Measurements from ENCODE around the gene TMEM168.

Gene TMEM168

GRCh38 chr7:112782498-112782897 lies 7.7 kb downstream of the TMEM168 start:
- DNase-seq (ENCODE audit: low read depth in 1 of 2, low spot score in 1 of 2), result no peak
- no peak overlapping the region for H3K4me3 ChIP-seq (replicated peaks; ENCODE audit: insufficient read depth, low read length)
- TF ChIP-seq POLR2AphosphoS5 (IDR thresholded peaks at IDR 0.05; ENCODE audit: low read depth) (no peak), REST (IDR thresholded peaks at IDR 0.05; ENCODE audit: insufficient replicate concordance, low read depth) (no peak), SPI1 (IDR thresholded peaks at IDR 0.05; ENCODE audit: borderline replicate concordance, low read depth) (no peak), GABPA (IDR thresholded peaks at IDR 0.05; ENCODE audit: low read depth) (no peak), CTCF (IDR thresholded peaks at IDR 0.05; ENCODE audit: insufficient read depth, low read length) (no peak)
- H3K27ac ChIP-seq (replicated peaks), result no peak overlapping the region
- H3K27me3 ChIP-seq (ENCODE audit: insufficient read depth, poor library complexity, severe bottlenecking), result no peaks in the 10 kb centered on the region

GRCh38 chr7:112781558-112781957 lies 8.6 kb downstream of the TMEM168 start:
- DNase-seq (ENCODE audit: low read depth in 1 of 2, low spot score in 1 of 2), result no peak
- no peak overlapping the region for H3K4me3 ChIP-seq (replicated peaks; ENCODE audit: insufficient read depth, low read length)
- TF ChIP-seq CTCF (IDR thresholded peaks at IDR 0.05; ENCODE audit: insufficient read depth, low read length), result no peak
- TF ChIP-seq SPI1 (IDR thresholded peaks at IDR 0.05; ENCODE audit: borderline replicate concordance, low read depth), result no peak
- TF ChIP-seq REST (IDR thresholded peaks at IDR 0.05; ENCODE audit: insufficient replicate concordance, low read depth), result no peak
- TF ChIP-seq GABPA (IDR thresholded peaks at IDR 0.05; ENCODE audit: low read depth), result no peak
- no peak for TF ChIP-seq POLR2AphosphoS5 (IDR thresholded peaks at IDR 0.05; ENCODE audit: low read depth)
- no peak overlapping the region for H3K27ac ChIP-seq (replicated peaks)
- no peaks in the 10 kb centered on the region for H3K27me3 ChIP-seq (ENCODE audit: insufficient read depth, poor library complexity, severe bottlenecking)

- DNase-seq (ENCODE audit: low read depth in 1 of 2, low spot score in 1 of 2), result no peak
- TF ChIP-seq REST (IDR thresholded peaks at IDR 0.05; ENCODE audit: insufficient replicate concordance, low read depth) (no peak), GABPA (IDR thresholded peaks at IDR 0.05; ENCODE audit: low read depth) (no peak), CTCF (IDR thresholded peaks at IDR 0.05; ENCODE audit: insufficient read depth, low read length) (no peak), SPI1 (IDR thresholded peaks at IDR 0.05; ENCODE audit: borderline replicate concordance, low read depth) (no peak), POLR2AphosphoS5 (IDR thresholded peaks at IDR 0.05; ENCODE audit: low read depth) (no peak)
- Histone ChIP-seq H3K27ac (replicated peaks) (no peak overlapping the region), H3K4me3 (replicated peaks; ENCODE audit: insufficient read depth, low read length) (no peak overlapping the region), H3K27me3 (ENCODE audit: insufficient read depth, poor library complexity, severe bottlenecking) (no peaks in the 10 kb centered on the region)
Observed at GRCh38 chr7:112781110-112781509, 9.1 kb downstream of the TMEM168 start.
